HG02642 (cell line): ENCODE data around the gene XAB2.
"Not testable (repeated sequence)": the region's sequence is repeated elsewhere in the genome, so short reads cannot be mapped to it uniquely, and the experiment has no call there.

ENCODE experiments used
- ATAC-seq: cut with Tn5 transposase; IDR thresholded peaks from one replicate; pipeline ENCODE4 v1.9.1; 2021; ENCODE audit warnings: mild to moderate bottlenecking; ENCODE audit not compliant: unreplicated experiment, poor library complexity

XAB2 gene

GRCh38 chr19:7590256-7590655 lies 39.1 kb downstream of the XAB2 start:
- no peak for ATAC-seq

- ATAC-seq: no peak
Measured at GRCh38 chr19:7589822-7590221, 39.5 kb downstream of the XAB2 start.

- no peak for ATAC-seq
Measured at GRCh38 chr19:7582446-7582845, 46.9 kb downstream of the XAB2 start.

- no peak for ATAC-seq
Measured at GRCh38 chr19:7579182-7579581, 50.2 kb downstream of the XAB2 start.

- no peak for ATAC-seq
Measured at GRCh38 chr19:7578127-7578526, 51.2 kb downstream of the XAB2 start.

- not testable (repeated sequence) for ATAC-seq
Measured at GRCh38 chr19:7577422-7577821, 51.9 kb downstream of the XAB2 start.

GRCh38 chr19:7575434-7576040 lies 53.8 kb downstream of the XAB2 start:
- ATAC-seq: no peak

- no peak for ATAC-seq
Measured at GRCh38 chr19:7570761-7571160, 58.6 kb downstream of the XAB2 start.
